ENCODE data around the gene TPP2.

TPP2 gene

DNA sequence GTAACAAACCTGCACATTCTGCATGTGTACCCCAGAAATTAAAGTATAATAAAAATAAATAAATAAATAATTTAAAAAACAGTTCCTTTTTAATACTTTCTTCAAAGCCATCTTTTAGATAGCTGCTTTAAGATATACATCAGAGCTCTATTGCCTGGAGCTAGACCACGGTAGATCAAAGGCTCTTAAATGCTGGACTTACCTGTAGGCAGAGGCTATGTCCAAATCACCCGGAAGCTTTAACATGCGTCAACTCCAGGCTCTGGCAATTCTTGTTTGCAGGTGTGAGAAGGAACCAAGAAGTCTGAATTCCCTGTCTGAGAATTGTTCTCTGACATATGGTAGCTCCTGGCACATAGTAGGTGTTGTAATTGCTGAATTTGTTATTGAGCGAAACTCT is 99.7 kb downstream of the TPP2 start:
- no peak for DNase-seq

DNA sequence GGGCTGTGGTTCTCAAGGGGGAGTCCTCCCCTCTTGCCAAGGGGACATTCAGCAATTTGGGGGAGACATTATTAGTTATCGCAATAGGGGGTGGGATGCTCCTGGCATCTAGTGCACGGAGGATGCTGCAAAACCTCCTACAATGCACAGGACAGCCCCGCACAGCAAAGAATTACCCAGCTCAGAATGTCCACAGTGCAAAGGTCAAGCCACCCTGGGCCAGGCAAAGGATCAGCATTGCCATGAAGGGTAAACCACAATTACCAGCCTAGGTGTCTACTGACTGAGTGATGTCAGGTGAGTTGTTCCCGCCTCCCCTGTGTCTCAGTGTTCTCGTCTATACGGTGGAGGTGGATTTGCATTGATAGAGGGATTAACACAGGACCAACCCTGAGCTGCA is 100.5 kb downstream of the TPP2 start:
- DNase-seq, result no peak

DNA sequence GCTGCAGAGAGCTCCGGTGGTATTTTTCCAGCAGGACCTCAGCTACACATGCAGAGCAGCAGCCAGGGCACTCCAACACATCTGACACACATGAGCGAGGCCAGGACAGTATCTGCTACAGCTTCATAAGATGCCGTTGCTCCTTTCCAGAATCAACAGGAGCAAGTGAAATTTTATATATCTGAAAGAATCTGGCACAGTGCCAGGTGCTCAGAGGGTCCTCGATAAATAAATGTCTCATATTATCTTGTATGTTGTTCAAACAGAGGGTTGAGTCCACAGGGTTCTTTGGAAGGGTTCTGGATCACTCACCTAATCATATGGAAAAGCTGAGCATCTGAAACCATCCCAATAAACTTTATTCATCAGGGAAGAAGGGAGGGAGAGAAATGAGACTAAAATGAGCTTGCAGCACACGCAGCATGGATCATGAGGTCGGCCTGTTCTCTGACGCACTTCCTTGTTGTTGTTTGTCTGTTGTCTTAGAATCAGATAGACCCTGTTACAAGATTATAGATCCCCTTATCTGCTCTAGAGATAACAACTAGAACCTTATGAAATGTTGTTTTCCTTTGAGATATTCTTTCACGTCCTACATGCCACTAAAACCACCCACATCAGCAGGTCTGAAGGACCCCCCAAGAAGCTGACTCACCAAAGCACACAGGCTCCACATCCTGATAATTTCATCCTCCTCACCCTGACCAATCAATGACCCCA is 101.3 kb downstream of the TPP2 start:
- DNase-seq, result no peak

DNA sequence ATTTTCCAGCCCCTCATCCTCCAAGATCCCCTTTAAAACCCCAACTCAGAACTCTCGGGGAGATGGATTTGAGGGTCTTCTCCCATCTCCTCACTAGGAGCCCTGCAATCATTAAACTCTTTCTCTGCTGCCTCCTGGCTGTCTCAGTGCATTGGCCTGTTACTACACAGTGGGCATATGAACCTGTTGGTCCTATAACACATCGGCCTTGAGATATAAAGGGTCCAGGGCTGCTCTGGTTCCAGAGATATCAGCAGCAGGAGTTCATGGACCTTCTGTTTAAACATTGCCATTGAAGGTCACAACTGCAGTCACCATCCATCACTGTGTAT is 101.8 kb downstream of the TPP2 start:
- no peak for DNase-seq

DNA sequence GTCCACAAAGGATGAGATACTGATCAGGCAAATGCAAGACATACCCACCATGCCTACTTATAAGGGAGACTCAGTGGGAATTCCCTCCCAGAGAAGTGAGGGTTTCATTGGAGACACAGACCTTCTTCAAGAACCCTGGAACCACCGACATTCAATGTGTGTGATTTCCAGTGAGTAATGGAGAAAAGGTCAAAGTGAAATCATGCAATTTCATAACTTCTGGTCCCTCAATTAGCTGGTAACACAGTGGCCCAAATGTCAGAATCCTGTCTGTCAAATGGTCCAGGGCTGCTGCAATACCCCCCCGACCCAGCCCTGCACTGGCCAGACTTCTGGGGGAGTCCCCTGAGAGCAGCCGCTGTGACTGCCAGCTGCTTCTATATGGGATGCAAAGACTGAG is 102.7 kb downstream of the TPP2 start:
- DNase-seq, result no peak

DNA sequence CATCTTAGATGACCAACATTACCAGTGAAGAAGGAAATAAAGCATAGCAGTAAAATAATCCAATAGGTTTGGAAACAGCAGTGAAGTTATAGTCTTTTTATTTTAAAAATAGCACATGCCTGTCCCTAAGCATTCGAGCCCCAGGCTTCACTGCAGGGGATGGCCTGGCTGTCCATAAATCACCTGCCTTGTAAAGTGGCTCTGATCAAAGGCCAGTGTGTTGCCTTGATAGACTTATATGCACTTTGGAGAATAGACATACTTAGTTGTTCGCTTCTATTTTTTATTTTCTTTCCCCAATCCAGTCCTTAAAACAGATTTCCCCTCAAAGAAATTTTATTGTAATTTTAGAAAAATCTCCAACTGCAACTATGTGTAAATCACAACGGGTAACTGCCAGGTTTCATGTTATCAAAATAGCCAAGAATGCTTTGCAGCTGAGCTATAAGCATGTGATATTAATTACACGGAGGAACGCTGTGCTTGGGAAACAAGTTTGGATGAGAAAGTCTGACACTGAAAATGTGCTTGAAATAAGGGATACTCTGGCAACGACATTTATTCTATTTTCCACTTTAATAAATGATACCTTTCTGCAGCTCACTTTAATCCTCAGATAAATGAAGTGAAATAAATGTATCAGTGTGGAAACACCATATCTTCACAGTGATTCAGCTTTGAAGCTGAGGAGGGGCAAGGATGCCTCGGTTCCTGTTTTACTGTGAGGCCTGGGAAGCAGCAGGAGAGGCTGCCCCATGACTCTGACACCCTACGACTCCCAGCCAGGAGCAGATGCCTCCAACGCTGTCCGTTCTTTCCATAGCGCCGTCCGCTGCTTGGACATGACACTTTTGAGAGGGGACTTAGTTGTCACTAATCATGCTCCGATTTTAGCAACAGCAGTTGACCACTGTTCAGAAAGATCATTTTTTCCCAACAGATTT is 103.6 kb downstream of the TPP2 start:
- no peak for DNase-seq

DNA sequence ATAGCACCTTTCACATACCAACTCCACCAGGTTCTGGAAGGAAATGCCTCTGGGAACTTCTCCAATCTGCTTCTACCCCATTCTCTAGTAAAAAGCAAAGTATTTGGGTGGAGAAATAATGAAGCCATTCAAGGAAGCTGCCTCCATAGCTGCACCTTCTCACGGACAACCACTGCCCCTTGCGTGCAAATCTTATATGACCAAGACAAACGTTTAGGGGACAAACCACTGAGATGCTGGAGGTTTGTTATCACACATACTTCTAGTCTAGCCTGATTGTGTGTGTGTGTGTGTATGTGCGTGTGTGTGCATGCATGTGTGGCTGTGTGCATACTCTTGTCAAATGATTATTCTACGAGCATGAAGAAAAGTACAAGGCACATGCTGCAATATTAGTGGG is 104.5 kb downstream of the TPP2 start:
- DNase-seq, result no peak

DNA sequence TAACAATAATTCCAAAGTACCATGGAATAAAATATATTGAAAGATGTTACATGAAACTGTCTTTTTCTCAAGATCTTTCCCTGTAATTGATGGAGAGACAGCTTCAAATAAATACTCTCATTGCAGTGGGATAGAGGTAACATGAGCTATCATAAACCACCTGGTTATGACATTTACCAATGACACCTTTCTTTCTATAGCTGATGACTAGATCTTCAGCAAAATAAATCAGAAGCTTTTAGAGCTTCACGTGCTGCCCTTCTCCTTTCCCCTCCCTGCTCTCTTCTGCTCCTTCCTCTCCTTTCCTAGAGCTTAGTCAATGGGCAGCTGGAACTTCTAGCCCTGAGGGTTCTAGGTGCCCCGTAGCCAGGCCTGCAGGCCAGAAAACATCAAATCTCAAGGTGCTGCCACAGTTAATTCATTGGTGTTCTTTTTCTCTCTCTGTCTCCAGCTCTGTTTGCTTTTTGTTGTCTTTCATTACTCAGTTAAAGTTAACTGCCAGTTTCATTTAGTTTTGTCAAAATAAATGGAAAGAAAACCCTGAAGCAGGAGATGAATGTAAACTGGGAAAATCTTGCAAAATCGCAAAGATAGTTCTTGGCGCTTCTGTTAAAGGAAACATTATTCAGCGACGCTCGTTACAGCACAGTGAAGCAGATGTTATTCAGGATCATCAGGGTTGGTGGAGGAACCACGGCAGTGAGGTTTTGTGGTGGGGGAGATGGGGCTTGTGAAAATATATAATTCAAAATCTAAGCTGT is 106.4 kb downstream of the TPP2 start:
- DNase-seq, result no peak

DNA sequence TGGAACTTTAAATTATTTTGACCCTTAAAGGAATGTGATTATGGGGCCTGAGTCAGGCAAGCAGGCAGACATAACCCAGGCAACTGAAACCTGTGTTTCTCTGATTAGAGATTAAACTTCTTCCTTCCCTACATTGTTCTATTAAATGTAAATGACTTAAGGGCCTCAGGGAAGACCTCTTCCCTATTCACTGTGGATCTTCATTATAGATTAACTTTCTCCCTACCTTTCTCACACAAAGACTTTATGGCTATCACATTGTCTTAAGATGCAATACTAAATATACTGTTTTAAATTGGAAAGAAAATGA is 106.9 kb downstream of the TPP2 start:
- DNase-seq, result no peak

DNA sequence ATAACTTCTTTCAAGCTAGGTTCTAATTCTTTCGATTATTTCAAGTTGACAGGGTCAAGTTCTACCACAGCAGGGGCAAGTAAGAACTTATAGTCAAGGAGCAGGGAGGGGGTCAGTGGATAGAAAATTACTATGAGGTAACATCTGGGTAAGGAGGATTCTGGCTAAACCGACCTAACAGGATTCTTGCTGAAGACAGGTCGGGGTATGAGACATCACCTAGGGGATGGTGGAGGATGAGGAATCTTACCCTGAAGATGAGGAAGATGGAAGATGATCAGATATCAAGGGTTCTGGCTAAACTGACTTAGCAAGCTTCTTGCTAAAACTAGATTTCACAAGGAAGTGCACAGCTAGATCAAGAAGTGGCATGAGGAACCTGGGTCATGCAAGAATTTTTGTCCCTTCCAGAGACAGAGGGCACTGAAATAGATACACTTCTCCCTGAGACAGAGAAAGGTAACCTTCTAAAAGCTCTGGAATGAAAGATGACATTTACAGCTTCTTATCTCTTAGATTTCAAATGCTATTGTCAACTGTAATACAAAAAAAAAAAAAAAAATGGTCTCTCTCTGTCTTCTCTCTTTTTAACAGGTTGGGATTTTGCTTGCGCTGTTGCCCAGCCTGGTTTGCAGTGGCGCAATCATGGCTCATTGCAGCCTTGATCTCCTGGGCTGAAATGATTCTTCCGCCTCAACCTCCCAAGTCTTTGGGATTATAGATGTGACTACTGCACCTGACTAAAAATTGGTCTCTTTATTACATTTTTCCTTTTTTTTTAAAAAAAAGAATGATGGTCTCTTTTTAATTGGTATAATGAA is 107.7 kb downstream of the TPP2 start:
- DNase-seq, result no peak

DNA sequence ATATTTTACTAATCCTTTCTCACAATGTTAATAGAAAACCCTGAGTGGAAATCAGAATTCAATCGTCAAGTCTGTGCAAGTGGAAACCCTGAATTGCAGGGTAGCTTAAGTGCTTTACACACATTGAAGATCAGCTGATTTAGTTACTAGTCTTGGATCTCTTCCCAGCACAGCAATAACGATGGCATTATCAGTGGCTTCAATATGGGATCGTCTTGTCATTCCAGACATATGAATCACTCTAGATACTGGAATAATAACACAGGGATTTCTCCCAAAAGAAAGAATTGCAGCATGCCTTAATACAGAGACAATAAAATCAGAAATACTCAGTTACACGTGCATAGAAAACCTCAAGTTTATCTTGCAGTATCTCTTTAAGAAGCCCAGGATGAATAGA is 110.7 kb downstream of the TPP2 start:
- DNase-seq, result no peak

DNA sequence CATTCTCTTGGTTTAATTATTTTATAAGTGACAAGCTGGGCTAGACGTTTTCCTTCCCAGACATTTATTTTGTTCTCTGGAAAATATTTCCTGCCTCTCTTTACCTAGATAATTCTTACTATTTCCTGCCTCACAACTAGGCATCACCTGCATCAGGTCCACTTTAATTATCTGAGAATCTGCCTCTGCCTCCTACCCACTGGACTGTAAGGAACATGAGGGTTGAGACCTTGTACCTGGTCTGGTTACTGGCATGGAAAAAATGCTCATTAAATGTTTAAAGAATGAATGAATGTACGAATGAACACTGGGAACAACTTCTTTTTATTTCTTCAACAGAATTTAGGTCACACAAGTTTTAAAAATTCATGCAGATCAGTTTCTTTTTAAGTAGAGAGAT is 111.4 kb downstream of the TPP2 start:
- no peak for DNase-seq

DNA sequence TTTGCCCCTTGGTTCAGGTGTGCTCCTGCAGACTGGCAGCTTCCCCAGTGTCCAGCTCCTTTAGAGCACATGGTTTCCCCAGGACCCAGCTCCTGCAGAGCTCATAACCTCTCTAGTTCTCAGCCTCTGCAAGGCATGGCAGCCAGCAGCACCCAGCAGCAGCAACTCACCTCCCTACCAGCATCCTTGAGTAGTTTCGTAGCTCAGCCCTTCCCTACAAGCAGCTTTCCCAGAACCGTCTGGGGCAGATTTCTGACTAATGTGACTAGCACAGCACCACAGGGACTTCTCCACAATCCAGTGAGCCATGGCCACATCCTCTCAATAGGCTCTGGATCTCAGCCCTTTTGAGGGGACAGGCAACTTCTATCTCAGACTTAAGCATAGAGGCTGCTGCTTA is 112.2 kb downstream of the TPP2 start:
- DNase-seq, result no peak

DNA sequence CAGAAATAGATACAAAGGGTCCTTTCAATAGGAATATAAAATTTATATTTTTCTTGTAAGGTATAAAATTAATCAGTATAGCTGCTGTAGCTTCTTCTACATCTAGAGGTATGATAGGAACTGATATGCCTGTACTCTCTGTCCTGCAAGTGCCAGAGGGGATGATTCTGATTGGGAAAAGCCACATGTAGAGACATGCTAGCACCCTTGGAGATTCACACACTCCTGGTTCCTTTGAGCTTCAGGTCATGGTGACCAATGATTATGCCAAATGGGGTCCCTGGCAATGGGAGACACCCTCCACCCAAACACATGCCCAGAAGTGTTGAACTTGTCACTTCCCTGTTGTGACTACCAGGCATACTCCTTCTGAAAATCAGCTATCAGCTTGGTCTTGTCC is 112.8 kb downstream of the TPP2 start:
- DNase-seq, result no peak

DNA sequence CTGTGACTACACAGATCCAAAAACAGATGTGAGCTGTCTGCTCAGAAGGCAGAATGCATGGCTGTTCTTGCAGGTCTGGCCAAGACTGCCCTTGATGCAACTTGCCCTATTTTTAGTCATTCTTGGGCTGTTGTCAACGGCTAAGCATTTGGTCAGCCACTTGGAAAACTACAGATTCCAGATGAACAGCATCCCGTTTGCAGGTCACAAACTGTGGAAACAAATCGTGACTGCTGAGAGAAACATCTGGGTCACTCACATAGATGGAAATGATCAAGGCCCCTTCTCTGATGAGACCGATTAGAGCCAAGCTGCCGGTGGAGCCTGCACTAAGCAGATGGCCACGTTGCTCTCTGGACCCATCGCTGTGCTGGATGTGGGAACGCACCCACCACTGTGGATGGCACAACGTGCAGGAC is 113.5 kb downstream of the TPP2 start:
- DNase-seq, result no peak

DNA sequence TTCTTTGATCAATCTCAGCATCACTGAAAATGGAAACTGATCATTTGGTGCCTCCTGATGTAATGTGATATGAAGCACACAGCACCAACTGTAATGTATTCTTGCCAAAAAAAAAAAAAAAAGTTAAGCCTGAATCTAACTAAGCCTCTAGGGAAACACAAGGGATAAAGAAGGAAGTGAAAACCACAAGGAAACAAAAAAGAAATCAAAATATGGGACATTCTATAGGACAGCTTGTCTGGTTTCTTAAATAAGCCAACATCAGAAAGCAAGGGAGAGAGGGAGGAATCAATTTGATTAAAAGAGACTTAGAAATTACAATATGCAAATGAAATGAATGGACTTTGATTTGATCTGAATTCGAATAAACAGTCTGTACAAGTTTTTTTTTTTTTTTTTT is 118.7 kb downstream of the TPP2 start:
- DNase-seq, result no peak

DNA sequence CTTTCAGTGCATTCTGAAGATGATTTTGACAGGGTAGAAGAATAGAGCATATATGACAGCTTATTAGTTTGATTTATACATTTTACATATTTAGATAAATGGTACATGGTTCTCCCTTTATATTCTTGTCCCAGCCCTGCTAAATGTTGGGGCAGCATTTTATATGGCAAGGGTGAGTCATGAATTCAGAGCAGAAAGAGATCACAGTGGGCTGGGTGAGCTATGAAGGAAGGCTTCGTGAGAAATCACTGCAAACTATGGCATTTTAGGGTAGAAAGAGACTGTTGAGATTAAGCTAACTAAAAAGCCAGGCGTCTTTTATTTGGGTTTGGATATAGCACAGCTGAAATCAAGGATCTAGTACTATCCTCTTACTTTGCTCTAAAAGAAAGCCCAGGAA is 122.0 kb downstream of the TPP2 start:
- DNase-seq, result no peak

DNA sequence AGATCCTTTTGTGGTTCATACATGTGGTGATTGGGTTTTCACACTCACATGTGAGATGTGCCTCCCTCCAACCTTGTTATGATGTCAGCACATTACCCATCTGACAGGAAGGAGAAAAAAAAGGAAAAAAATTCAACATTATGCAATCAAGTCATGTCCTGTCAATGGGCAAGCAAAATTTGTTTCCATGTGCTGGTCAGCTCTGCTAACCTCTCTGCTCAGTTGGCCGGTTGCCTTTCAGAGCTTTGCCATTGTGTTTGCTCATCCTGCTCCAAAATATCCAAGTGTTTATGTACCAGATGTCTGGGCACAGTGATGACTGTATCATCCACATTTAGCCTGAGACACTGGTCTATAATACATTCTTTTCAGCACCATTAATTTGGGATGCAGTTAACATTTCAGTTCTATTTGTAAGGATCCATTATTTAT is 125.0 kb downstream of the TPP2 start:
- DNase-seq, result no peak

DNA sequence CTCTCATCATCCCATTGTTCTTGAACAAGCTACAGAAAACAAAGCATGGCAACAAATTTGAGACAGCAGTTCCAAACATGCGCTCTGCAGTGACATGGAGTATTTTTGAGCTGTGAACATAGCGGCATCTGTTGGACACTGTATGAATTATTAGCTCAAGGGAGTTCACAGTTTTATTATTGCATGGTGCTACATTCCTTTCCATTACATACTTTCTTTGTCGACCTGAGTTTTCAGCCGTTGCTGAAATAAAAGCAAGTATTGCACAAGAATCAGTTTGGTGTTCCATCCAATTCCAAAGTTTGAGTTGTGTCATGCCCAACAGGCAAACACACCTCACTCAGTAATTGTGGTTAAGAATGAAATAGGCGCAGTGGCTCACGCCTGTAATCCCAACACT is 128.1 kb downstream of the TPP2 start:
- peak; percentile 3 for DNase-seq

DNA sequence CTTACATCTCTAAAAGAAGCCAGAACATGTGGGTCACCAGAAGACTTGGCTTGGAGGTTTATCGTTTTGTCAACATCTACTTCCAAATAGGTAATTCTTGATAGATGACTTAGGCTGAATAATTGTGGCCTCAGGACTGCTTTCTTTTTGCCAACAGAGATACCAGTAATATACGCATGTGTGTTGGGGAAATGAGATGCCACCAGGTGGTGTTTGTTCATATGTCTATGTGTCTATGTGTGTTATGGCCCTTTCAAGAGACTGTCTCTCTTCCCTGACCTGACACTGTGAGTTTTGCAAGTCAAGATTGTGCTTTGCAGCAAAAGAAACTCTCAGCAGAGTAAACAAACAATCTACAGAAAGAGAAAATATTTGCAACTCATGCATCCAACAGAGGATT is 129.6 kb downstream of the TPP2 start:
- no peak for DNase-seq

All from CD4-positive, alpha-beta T cell treated with Interleukin-6 for 4 hours (primary cell).